Measurements from ENCODE around the gene OR10AD1.

GRCh38 chr12:48197971-48198671 is 5.0 kb downstream of the OR10AD1 start:
- TF ChIP-seq CTCF (IDR thresholded peaks at IDR 0.05): no peak
- TF ChIP-seq POLR2A (IDR thresholded peaks at IDR 0.05): peak; percentile 98

Measured in right lobe of liver (tissue), 4 donors.